Testis (tissue), 3 donors: ENCODE results near the gene PDK3. TPM values are rescaled to one million over a fixed set of nuclear protein-coding genes. Genes with fewer than 3 reads are reported as not detected.

Source experiments
- DNase-seq: peaks from one replicate; pipeline ENCODE4 v3.0.0-alpha.2; 2019
- H3K27ac ChIP-seq, 2 donors: fragments of 200-600 bp; sonication (generic); one replicate each; pipeline ENCODE4 v1.5.1; 2019
- H3K27me3 ChIP-seq: fragments of 200-600 bp; sonication (generic); one replicate; pipeline ENCODE4 v1.5.1; 2019
- H3K36me3 ChIP-seq: fragments of 200-600 bp; sonication (generic); one replicate; pipeline ENCODE4 v1.5.1; 2017; ENCODE audit warnings: low read depth; ENCODE audit errors: missing control alignments
- H3K4me1 ChIP-seq: fragments of 200-600 bp; sonication (generic); one replicate; pipeline ENCODE4 v1.5.1; 2019
- H3K4me3 ChIP-seq, 2 donors: fragments of 200-600 bp; sonication (generic); one replicate each; pipeline ENCODE4 v1.5.1; 2017 to 2019
- H3K9me3 ChIP-seq: fragments of 200-600 bp; sonication (generic); one replicate; pipeline ENCODE4 v1.5.1; 2017
- POLR2A ChIP-seq: fragments of 450-650 bp; IDR thresholded peaks from one replicate; pipeline ENCODE4 v1.6.1; 2017; ENCODE audit warnings: antibody characterized with exemption, mild to moderate bottlenecking, moderate library complexity
- WGBS, 2 donors: methylation state at CpG; one replicate each; pipeline ENCODE4 v1.1.5; 2018; 5-methylcytosine and 5-hydroxymethylcytosine counted together
- intact Hi-C: fragments of 100-400 bp; cut with DNase I; formaldehyde crosslinking; loops from one replicate; pipeline ENCODE4 v1.15.1; 2023; ENCODE audit warnings: low total_unique reads
- polyA plus RNA-seq: library from polyadenylated mRNA; stranded (reverse); fragments of 350-450 nt; fragmentation: Illumina TruSeq; extraction: RNeasy Lipid Tissue Mini Kit (QIAGEN cat#74804); gene quantifications from one replicate; pipeline ENCODE4 v1.2.3, GENCODE V29; 2014; ENCODE audit warnings: low read depth, low replicate concordance; ENCODE audit not compliant: insufficient read depth
- total RNA-seq, 2 donors: library from RNA; depleted of rRNA; stranded (reverse); fragments of >200 nt; gene quantifications; one replicate each; pipeline ENCODE4 v1.2.3, GENCODE V29; 2016
- TF ChIP-seq, protein P1 (sequence below), 3 experiments: fragments of 450-650 bp in 2 of 3; fragments of 200-600 bp in 1 of 3; sonication (generic) in 1 of 3; IDR thresholded peaks; one replicate each; pipeline ENCODE4 v1.5.1; 2016 to 2019; ENCODE audit warnings: antibody characterized with exemption in 3 of 3, mild to moderate bottlenecking in 2 of 3, moderate library complexity in 1 of 3

PDK3 gene
- total and polyA plus RNA-seq, 3 donors from 2014 or later: 28.1 to 74.8 (median 71.1) TPM

DNA sequence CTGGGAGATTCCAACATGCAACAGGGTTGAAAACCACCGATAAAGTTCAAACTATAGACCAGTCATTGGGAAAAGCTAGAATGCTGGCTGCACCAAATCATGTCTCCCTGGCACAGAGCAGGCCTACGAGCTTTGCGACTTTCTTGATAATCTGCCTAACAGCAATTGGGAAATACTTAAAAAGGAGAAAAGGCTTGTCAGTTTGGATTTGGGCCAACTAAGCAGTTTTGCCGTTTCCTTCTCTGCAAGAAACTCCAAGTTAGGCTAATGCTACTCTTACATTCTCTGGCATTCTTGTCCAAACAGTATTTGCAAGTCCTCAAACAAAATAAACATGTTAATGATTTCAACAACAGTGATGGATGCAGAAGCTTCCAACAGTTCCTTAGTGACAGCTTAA lies 87.9 kb downstream of the PDK3 start:
- no peaks in the 10 kb centered on the region for H3K4me1 ChIP-seq
- no peak overlapping the region for H3K27ac ChIP-seq
- WGBS, 2 donors: 28 to 57% methylated on average over 4 of the region's 4 CpGs
- no peak overlapping the region for H3K4me3 ChIP-seq
- no peaks in the 10 kb centered on the region for H3K9me3 ChIP-seq
- H3K36me3 ChIP-seq: no peaks in the 10 kb centered on the region
- no peak for TF ChIP-seq POLR2A
- TF ChIP-seq, protein P1, sequence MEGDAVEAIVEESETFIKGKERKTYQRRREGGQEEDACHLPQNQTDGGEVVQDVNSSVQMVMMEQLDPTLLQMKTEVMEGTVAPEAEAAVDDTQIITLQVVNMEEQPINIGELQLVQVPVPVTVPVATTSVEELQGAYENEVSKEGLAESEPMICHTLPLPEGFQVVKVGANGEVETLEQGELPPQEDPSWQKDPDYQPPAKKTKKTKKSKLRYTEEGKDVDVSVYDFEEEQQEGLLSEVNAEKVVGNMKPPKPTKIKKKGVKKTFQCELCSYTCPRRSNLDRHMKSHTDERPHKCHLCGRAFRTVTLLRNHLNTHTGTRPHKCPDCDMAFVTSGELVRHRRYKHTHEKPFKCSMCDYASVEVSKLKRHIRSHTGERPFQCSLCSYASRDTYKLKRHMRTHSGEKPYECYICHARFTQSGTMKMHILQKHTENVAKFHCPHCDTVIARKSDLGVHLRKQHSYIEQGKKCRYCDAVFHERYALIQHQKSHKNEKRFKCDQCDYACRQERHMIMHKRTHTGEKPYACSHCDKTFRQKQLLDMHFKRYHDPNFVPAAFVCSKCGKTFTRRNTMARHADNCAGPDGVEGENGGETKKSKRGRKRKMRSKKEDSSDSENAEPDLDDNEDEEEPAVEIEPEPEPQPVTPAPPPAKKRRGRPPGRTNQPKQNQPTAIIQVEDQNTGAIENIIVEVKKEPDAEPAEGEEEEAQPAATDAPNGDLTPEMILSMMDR (IDR thresholded peaks at IDR 0.05): no peak
- intact Hi-C loops: no loop called here
- no peaks in the 10 kb centered on the region for H3K27me3 ChIP-seq
- peak; percentile 13 for DNase-seq

DNA sequence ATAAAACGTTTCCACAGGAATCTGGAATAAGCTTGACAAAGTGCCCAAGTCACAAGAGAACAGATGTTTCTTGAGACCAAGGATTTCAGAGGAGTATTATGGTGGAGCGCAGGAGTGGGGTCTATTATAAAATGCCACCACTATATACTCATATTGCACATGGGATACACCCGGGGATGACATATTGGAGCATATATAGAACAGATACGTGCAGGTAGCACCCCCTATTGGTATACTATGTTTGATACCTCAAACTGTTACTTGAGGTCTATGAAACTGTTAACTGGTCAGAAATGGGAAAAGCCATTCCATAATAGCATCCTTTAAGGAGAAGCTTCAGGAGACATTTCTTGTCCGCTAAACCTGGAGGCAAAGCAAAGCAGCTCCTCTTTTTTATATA lies 96.0 kb downstream of the PDK3 start:
- no peak for TF ChIP-seq POLR2A
- TF ChIP-seq, protein P1 (IDR thresholded peaks at IDR 0.05): no peak
- Histone ChIP-seq H3K27ac (no peak overlapping the region), H3K27me3 (no peaks in the 10 kb centered on the region), H3K9me3 (no peaks in the 10 kb centered on the region), H3K4me3 (no peak overlapping the region), H3K36me3 (no peaks in the 10 kb centered on the region), H3K4me1 (no peaks in the 10 kb centered on the region)
- 83 to 85% methylated on average over 5 of the region's 5 CpGs for WGBS, 2 donors
- no peak for DNase-seq
- intact Hi-C loops: no loop called here

DNA sequence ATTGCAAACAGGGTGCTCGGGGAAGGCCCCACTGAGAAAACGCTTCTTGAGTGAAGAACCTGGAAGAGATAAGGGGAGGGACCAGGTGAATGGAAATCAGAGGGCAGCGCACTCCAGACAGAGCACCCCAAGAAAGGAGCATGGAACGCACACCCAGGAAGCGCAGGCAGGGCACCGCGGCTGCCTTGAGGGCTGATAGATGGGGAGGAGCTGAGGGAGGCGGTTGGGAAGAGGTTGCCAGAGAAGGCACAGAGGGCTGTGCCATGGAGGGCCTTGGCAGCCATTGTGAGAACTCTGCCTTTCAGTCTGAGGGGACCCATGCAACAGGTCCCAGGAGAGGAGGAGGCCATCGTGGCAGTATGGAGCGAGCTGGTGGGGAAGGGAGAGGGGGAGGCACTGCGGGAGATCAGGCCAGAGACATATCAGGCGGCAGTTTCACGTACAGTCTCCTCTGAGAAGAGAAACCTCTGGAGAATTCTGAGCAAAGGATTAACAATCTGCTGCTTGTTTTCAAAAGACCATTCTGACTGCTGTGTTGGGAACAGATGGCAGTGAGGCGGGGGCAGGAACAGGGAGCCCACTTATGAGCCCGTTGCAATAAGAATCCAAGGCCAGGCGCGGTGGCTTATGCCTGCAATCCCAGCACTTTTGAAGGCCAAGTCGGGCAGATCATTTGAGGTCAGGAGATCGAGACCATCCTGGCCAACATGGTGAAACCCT lies 98.4 kb downstream of the PDK3 start:
- H3K9me3 ChIP-seq: no peaks in the 10 kb centered on the region
- intact Hi-C loops: no loop called here
- WGBS, 2 donors: 86 to 91% methylated on average over 13 to 19 of the region's 19 CpGs
- no peaks in the 10 kb centered on the region for H3K27me3 ChIP-seq
- H3K36me3 ChIP-seq: no peaks in the 10 kb centered on the region
- H3K27ac ChIP-seq: no peak overlapping the region
- TF ChIP-seq, protein P1 (IDR thresholded peaks at IDR 0.05): no peak
- TF ChIP-seq POLR2A: no peak
- no peak for DNase-seq
- H3K4me1 ChIP-seq: no peaks in the 10 kb centered on the region
- H3K4me3 ChIP-seq: no peak overlapping the region

DNA sequence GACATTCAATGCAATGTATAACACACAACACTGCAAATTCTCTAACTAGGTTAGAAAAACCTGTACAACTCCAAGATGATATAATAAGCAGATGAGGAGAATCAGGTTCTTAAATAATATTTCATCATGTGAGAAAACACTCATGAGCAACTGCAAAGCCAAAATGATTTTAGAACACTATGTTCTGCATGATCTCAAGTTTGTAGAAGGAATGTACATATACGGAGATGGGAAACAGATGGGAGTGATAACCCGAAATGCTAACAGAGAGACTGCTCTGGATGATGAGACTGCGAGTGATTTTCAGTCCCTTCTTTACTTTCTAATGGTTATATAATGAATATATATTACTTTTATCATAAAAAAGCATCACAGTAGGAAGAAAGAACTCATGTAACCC lies 101.2 kb downstream of the PDK3 start:
- H3K9me3 ChIP-seq: no peaks in the 10 kb centered on the region
- DNase-seq: no peak
- TF ChIP-seq, protein P1 (IDR thresholded peaks at IDR 0.05): no peak
- no peak for TF ChIP-seq POLR2A
- no peak overlapping the region for H3K4me3 ChIP-seq
- no peaks in the 10 kb centered on the region for H3K4me1 ChIP-seq
- H3K27ac ChIP-seq: no peak overlapping the region
- intact Hi-C loops: no loop called here
- H3K27me3 ChIP-seq: no peaks in the 10 kb centered on the region
- no peaks in the 10 kb centered on the region for H3K36me3 ChIP-seq
- WGBS, 2 donors: 40 to 44% methylated on average over 3 of the region's 3 CpGs

DNA sequence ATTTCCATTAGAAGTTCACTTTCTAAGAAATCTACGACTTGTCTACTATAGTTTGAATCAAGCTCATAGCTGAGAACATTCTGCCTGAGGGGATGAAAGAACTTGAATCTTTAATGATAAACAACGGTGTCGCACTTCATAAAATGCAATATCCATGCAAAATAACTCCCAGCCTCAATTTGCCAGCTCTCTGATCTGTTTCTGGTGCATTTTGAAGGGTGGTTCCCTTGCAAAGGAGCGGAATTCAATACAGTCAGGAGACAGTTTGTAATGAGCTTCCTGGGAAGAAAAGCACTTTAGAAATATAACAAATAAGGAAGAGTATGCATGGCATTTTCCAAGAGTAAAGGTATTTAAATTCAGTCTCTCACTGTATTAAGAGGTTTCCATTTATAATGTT lies 102.1 kb downstream of the PDK3 start:
- no peak for DNase-seq
- H3K27me3 ChIP-seq: no peaks in the 10 kb centered on the region
- no peaks in the 10 kb centered on the region for H3K36me3 ChIP-seq
- H3K4me3 ChIP-seq: no peak overlapping the region
- no peaks in the 10 kb centered on the region for H3K9me3 ChIP-seq
- intact Hi-C loops: no loop called here
- TF ChIP-seq, protein P1 (IDR thresholded peaks at IDR 0.05): no peak
- no peak for TF ChIP-seq POLR2A
- WGBS, 2 donors: 89 to 91% methylated on average over 4 of the region's 4 CpGs
- H3K4me1 ChIP-seq: no peaks in the 10 kb centered on the region
- no peak overlapping the region for H3K27ac ChIP-seq
